Umbilical cord (tissue), 2 donors: ENCODE results near the gene ERCC4. TPM values are rescaled to one million over a fixed set of nuclear protein-coding genes. Genes with fewer than 3 reads are reported as not detected.
"Not testable (repeated sequence)": the region's sequence is repeated elsewhere in the genome, so short reads cannot be mapped to it uniquely, and the experiment has no call there.

Source experiments
- DNase-seq: peaks from one replicate; pipeline ENCODE4 v3.0.0-alpha.2; 2015; ENCODE audit warnings: low spot score
- total RNA-seq: library from RNA; depleted of rRNA; stranded (reverse); fragments of >200 nt; gene quantifications from one replicate; pipeline ENCODE4 v1.2.3, GENCODE V29; 2014; ENCODE audit warnings: low replicate concordance; ENCODE audit not compliant: insufficient read depth

Gene ERCC4
- total RNA-seq, result 18.1 TPM

DNA sequence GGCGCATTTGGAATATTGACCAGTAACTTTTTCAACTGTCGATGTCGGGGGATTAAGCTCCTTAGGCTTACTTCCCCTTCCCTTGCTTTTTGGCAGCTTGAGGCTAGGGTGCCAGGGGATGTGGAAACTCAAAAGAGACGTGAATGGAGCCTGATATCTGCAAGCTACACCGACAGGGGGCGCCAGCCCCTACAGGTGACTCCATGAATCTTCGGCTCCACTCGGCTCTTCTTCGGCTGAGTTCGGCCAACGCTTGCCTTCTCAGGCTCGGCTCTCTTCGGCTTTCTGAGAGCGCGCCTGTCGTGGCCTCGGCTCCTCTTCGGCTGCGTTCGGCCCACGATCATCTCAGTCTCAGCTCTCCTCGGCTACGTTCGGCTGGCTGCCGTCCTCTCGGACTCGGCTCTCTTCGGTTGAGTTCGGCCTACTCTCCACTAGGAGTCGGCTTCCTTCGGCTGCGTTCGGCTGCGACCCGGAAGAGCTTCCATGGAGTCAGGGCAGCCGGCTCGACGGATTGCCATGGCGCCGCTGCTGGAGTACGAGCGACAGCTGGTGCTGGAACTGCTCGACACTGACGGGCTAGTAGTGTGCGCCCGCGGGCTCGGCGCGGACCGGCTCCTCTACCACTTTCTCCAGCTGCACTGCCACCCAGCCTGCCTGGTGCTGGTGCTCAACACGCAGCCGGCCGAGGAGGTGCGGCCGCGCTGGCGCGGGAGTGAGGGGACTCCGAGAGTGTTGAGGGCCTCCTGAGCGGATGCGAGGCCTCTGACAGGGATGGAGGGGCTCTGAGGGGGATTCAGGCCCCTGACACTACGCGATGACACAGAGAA, at the start of gene ERCC4:
Gene ERCC4, plus strand, starts transcription at position 472 of the 827 bp plus-strand sequence. Its CDS starts 12 bp downstream, at position 484.
- peak; percentile 100 for DNase-seq

DNA sequence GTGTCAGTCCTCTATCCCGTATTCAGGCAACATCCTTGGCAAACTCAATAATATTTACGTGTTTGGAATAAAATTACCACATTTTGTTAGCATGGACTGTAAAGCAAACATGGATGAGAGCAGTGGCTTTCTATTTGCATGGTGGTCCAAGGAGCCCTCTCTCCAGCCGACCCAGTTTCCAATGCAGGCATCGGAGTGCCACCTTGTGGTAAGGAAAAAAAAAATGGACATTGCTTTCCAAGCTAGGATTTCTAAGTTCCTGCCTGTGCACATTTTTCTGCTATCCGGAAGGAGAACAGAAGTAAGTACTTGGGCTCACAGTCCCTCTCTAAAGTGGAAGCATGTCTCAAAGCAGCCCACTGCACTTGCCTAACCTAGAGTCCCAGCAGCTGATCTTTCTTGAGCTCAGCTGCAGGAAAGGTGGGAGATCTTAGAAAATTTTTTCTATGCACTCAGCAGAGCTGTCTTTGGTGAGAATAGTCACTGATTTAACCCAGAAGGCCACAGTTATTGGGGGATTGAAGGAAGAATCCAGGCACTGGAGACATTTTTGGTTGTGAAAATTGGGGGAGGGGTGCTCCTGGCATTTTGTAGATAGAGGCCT, 46.0 kb upstream of the ERCC4 start:
- peak; percentile 20 for DNase-seq

DNA sequence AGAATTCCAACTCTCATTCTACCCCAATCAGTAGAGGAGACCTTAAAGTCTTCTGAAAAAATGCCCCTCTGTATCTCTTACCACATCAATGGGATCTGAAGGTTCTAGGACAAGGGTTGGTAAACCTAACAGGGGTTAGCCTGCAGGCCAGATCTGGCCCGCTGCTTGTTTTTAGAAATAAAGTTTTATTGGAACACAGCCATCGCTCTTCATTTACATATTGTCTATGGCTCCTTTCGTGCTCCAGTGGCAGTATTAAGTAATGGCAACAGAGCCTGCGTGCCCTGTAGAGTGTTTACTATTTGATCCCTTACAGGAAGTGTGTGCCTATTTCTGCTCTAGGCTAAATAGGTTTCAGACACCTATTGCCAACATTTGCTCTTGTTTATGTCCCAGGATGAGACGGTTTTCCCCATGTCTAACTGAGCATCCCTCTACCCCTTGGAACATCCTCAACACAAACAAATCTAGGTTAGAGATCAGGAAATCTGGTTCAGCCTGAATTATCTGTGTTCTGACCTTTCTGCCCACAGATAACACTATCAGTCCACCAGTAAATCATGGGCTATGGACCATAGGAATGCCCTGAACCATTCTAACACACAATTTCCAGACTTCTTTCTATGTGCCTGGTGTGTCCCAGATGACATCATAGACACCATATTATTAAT, 44.2 kb upstream of the ERCC4 start:
- no peak for DNase-seq

DNA sequence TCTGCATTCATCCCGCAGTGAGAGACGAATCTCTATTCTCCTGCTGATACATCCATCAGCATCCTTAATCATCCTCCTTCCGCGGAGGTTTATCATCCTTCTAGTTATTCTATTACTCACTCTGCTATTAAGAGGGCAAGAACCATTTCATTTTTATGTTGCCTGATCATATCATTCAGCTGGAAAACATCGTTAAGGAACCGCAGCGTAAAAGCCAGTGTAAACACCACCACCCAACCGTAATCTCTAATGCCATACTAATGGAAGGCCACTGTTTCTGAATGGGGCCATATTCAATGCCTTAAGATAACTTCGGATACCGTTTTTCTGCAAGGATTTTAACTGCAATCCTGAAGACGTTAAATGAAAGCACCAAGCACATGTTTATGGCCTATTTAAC, 36.7 kb upstream of the ERCC4 start:
- no peak for DNase-seq

DNA sequence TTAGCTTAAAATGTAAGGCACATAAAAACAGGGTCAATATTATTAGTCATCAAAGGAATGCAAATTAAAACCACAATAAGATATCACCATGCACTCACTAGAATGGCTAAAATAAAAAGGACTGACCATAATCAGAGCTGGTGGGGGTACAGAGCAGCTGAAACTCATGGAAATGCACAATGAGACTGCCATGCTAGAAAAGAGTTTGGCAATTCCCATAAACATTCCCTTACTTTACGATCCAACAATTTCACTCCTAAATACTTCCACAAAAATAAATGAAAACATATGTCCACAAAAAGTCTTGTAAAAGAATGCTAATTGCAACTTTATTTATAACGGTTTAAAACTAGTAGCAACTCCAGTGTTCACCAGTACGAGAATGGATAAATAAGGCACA, 36.1 kb upstream of the ERCC4 start:
- no peak for DNase-seq

DNA sequence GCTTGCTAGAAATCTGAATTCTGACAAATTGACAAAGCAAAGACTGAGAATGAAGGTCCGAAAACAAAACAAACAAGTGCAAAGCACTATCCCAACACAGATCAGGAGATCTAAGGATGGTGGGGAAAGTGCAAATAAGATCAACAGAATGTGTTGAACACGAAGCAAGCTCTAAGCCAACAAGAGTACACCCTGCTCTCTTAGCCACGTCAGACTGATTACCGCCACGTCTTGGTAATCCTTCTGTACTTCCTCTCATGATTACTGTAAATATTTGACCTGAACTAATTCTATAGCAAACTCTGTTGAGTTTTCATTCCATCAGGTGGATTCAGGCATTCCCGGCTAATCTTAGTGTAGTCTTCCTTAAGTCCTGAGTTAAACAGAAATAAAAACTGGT, 34.3 kb upstream of the ERCC4 start:
- DNase-seq, result no peak

DNA sequence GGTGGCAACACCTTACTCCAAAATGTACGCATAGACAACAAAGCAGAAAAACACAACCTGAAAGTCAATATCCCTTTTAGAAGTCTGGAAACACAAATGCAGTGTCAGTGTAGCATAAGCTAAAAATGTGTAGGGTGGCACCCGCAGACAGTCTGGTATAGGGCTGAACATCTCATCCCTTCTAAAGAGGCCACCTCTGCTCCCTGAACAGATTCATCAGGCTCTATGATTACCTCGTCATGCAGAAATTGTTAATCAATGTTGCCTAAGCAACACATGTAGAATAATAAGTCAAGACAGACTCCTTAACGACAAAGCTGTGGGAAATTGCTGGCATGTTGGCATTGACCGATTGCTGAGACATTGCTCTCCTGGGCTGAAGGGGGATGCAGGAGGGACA, 33.3 kb upstream of the ERCC4 start:
- DNase-seq, result no peak

DNA sequence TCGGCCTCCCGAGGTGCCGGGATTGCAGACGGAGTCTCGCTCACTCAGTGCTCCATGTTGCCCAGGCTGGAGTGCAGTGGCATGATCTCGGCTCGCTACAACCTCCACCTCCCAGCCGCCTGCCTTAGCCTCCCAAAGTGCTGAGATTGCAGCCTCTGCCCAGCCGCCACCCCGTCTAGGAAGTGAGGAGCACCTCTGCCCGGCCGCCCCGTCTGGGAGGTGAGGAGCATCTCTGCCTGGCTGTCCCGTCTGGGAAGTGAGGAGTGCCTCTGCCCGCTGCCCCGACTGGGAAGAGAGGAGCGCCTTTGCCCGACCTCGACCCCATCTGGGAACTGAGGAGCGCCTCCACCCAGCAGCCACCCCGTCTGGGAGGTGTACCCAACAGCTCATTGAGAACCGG, 30.6 kb upstream of the ERCC4 start:
- DNase-seq, result not testable (repeated sequence)

DNA sequence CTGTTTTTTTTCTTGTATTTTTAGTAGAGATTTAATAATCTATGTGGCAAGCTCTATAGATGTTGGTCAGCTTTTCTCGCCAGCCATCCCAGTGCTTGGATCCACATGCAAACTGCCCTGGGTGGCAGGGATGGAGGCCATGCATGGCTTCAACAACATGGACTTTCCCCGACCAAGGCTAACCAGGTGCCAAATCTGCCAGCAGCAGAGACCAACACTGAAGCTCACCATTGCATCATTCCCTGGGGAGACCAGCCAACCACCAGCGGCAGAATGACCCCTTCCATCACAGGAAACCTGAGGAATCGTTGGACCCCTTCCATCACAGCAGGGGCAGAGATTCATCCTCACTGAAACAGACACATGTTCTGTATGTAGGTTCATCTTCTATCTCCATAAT, 27.7 kb upstream of the ERCC4 start:
- DNase-seq, result no peak

DNA sequence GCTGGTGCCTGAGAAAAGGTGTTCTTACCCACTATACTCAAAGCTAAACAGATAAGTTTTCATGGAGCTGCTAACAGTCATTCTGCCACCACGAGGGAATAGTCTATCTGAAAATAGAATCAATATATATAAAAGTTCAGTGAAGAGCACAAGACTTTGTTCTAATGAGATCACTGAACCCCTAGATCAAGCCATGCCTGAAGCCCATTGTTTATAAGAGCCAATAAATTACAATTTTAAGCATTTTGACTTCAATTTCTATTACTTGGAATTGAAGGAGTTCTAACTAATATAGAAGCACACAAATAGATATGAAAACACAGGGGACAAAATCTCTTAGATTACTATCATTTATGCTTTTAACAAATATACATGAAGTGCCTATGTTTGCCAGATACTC, 24.4 kb upstream of the ERCC4 start:
- no peak for DNase-seq

DNA sequence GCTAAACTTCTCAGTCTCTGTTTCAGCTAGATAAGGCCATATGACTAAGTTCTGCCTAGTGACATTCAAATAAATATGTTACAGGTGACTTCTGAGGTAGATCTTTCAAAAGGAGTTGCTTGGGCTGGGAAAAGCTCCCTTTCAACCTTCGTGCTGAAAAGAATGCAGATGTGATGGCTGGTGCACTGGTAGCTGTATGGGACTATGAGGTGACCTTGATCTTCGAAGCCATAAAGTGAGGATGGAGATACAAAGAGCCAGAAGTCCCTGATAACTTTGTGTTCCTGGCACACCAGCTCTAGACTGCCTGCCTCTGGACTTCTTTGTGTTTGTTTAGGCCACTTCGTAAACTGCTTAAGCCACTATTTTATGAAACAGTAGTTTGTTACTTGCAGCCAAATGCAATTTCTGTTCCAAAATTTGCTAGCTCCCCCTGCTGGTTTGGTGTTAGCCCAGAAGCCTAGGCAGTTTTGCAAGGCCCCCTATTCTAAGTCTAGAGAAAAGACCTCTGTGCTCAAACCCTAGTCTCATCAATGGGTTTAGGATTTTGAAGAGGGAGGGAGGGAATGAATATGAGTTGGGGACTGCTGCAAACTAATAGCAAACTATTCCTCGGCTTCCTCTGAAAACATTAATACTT, 23.3 kb upstream of the ERCC4 start:
- DNase-seq, result no peak

DNA sequence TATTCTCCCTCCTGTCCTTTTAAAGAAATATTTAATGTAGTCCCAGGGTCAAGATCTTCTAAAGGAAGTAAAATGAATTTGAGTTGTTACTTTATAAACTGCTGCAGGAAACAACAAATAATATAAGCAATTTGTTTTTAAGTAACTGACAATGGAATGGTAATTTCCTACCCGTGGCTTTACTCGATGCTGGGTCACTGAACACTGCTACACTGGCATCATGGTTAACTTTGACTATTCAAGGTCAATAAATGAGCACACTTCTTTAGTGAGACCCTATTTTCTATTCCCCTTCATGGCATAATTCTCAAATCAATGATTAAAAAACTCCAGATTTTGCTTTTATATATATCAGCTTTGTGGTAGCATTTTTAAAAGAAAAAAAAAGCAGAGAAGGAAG, 22.1 kb upstream of the ERCC4 start:
- DNase-seq, result no peak

DNA sequence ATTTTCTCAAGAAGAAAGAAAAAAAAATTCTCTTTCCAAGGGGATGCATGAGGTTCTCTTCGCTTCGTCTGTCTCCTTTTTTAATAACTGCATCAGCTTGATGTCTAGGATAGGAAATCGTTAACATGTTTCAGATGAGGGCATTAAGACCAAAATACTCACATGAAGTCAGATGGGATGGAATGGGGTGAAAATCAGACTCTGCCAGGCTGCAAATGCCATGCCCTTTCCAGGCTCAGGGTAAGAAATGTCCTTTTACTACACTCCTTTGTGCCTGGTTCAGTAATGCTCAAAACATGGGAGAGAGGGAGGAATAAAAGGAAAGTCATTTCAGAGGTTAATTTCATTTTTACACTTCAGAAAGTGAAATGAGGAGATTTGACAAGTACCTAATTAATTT, 21.7 kb upstream of the ERCC4 start:
- no peak for DNase-seq

DNA sequence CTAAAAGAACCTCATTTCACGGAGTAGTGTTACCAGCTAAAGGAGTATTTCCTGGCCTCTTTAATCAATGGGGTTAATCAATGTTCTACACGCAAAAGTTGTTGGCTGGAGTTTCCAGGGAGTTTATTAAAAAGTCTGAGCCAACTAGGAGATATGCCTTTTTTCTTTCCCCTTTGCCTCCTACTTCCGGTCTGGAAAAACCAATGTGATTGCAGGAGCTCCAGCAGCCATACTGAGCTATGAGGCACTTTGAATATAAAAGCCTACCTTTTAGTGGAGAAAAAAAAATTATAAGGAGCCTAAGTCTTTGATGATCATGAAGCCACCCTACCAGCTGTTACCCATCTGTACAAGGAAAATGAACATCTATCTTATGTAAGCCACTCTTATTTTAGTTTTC, 17.9 kb upstream of the ERCC4 start:
- DNase-seq, result no peak

DNA sequence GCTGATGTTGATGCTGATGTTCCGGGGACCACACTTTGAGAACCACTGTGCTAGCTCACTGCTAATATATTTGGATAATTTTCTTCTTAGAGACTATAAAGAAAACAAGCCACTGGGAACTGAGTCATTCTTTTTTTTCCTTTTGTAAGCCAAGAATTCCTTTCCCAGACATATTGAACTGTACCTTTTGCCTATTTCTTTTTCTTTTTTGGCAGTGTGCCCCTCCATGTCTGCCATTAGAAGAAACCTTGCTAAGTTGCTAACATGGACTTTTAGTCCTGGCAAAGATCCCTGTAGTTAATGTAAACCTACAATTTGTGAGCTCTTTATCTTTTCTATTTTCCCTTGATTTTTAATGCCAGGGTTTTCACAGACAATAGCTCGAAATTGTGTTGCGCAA, 17.3 kb upstream of the ERCC4 start:
- no peak for DNase-seq

DNA sequence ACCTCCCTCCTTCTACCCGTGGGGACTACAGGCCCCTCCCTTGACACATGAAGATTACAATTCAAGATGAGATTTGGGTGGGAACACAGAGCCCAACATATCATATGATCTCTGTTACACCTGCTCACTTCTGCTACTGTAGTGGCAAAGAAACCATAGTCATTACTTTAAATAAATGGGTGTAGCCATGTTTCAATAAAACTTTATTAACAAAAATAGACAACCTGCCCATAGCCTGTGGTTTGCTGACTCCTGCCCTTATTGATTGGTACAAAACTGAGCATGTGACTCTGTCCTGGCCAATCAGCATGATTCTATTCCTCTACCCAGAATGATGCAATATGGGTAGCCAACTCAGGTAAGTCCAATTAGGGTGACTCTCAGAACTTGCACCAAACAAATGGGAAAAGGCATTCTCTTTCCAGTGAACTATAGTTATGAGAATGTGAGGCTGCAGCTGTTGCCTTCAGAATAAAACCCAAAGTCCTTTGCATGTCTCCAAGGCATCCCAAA, 15.7 kb upstream of the ERCC4 start:
- no peak for DNase-seq

DNA sequence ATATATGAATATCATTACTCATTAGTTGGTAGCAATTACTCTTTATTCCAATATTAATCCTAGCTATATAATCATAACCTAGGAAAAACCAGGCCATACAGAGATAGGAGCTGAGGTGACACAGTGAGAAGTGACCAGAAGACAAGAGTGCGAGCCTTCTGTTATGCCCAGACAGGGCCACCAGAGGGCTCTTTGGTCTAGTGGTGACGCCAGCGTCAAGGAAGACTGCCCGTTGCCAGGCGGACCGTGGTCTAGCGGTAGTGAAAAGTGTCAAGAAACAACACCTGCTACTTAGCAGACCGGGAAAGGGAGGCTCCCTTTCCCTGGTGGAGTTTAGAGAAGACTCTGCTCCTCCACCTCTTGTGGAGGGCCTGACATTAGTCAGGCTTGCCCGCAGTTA, 15.1 kb upstream of the ERCC4 start:
- not testable (repeated sequence) for DNase-seq

DNA sequence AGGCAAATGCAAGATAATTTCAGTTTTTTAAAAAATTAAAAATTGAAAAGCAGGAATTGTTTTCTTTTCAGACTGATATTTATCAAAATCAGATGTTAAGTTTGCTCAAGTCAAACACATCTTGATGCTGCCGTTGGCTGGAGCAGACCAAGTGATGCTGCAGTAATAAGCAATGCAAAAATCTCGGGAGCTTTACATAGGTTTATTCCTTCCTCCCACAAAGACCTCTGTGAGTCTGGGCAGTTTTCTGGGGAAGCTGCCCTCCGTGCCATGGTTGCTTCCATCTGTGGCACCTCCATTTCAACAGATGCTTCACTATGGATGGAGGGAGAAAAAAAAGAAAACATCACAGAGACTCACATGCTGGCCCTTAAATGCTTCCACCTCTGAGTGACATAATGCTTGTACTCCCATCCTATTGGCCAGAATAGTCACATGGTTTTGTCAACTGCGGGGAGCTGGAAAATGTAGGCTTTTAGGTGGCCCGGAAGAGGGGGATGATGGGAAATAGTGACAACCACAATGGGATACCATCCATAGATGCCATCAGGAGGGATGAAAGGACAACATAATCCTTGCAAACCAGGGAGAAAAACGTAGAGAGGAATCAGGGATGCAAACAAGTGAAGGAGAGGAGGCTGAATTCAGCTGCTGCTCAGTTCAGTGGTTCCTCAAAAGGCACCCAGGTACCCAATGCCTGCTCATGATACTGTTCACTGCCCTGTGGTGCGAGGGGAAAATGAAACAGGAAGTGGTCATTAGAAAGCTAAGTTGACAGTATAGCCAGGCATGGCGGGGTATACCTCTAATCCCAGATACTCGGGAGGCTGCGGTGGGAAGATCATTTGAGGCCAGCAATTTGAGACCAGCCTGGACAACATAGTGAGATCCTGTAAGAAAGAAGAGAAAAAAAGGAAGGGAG, 13.5 kb upstream of the ERCC4 start:
- no peak for DNase-seq

DNA sequence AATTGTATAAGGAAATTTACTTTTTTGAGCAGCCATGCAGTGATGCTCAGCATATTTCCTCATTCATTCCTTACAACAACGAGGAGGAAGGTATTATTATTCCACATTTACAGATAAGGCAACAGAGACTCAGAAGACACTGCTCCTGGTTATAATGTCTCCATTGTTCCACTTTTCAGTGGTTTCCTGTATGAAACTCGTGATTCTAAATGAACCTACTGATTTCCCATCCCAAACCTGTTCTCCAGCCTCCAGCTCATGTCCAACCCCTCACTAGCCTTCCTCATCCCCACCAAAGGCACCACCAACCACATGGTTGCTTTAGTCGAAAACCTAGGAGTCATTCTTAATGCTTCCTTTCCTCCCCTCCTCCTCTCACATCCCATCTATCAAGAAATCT, 12.5 kb upstream of the ERCC4 start:
- DNase-seq, result no peak

DNA sequence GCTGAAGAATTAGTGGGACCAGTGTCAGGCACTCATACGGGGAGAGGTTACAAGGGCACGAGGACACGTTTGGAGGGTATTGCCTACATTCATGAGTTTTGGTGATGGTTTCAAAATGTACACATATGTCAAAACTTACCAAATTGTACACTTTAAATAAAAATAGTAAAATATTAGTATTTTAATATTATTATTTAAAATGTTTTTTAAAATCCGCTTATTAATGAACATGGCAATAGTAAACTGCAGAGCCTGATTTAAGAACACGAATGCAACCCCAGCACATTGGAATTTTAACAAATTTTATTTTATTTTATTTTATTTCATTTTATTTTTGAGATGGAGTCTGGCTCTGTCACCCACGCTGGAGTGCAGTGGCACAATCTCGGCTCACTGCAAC, 10.9 kb upstream of the ERCC4 start:
- no peak for DNase-seq

DNA sequence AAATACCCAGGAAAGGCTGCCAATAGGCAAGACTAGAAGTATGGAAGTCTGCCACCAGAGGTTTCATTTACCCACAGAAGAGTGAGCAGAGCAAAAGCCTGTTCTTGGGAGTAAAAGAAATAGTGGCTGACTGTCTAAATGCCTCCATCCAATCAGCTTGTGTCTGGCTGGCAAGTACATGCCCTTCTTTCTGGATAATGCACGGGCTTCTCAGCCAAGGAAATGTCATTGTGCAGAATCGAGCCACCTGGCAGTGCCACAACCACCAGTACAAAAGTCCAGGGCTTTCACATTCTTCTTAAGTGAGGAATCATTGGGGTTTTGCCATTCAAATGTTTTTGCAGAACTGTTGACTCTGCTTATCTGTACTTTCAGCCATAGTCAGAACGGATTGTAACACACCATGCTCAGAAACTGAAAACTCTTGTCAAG, 10.1 kb upstream of the ERCC4 start:
- peak; percentile 76 for DNase-seq
